Stimulated activated CD4-positive, alpha-beta T cell treated with anti-CD3 and anti-CD28 coated beads, Interleukin-1b, Interleukin-23, amount 100 ng/mL, for 48 hours (primary cell): Measurements from ENCODE around the gene PHC1.

Source experiments
- DNase-seq: peaks from one replicate; pipeline ENCODE4 v3.0.0-alpha.2; 2020

PHC1 gene

GRCh38 chr12:8950702-8951478, 36.6 kb downstream of the PHC1 start:
- no peak for DNase-seq

- no peak for DNase-seq
These were observed 37.4 kb downstream of the PHC1 start for GRCh38 chr12:8951744-8952143.

- no peak for DNase-seq
These were observed 39.6 kb downstream of the PHC1 start for GRCh38 chr12:8953773-8954402.

GRCh38 chr12:8956073-8956472, 41.8 kb downstream of the PHC1 start:
- DNase-seq, result no peak

- DNase-seq, result no peak
These were observed 42.5 kb downstream of the PHC1 start for GRCh38 chr12:8956772-8957171.

GRCh38 chr12:8957561-8957960, 43.3 kb downstream of the PHC1 start:
- no peak for DNase-seq

GRCh38 chr12:8958066-8958465, 43.8 kb downstream of the PHC1 start:
- DNase-seq, result no peak

- DNase-seq, result no peak
These were observed 45.9 kb downstream of the PHC1 start for GRCh38 chr12:8960176-8960575.

- DNase-seq, result no peak
These were observed 54.5 kb downstream of the PHC1 start for GRCh38 chr12:8968761-8969160.

- DNase-seq, result no peak
These were observed 55.6 kb downstream of the PHC1 start for GRCh38 chr12:8969861-8970411.

- no peak for DNase-seq
These were observed 56.1 kb downstream of the PHC1 start for GRCh38 chr12:8970432-8970831.

GRCh38 chr12:8980137-8980536, 65.8 kb downstream of the PHC1 start:
- no peak for DNase-seq

GRCh38 chr12:8985213-8985754, 71.0 kb downstream of the PHC1 start:
- no peak for DNase-seq

- no peak for DNase-seq
These were observed 72.9 kb downstream of the PHC1 start for GRCh38 chr12:8987163-8987562.

- no peak for DNase-seq
These were observed 73.4 kb downstream of the PHC1 start for GRCh38 chr12:8987685-8988084.

GRCh38 chr12:8989413-8989812, 75.1 kb downstream of the PHC1 start, which contains the start of gene KLRG1:
KLRG1 (plus strand) TSS chr12:8989546; CDS start chr12:8989636, 90 bp downstream.
- no peak for DNase-seq
